HepG2 (cell line): ENCODE data around the gene APOC3. TPM values are rescaled to one million over a fixed set of nuclear protein-coding genes. Genes with fewer than 3 reads are reported as not detected.

Experiments
- AGO1 ChIP-seq: fragments of 200-400 bp; formaldehyde crosslinking; IDR thresholded peaks from 2 replicates; pipeline ENCODE4 v1.6.1; 2017; ENCODE audit warnings: mild to moderate bottlenecking, low read depth, low read length, moderate library complexity; ENCODE audit not compliant: poor library complexity, severe bottlenecking
- HDAC2 ChIP-seq: sonication (generic); formaldehyde crosslinking; IDR thresholded peaks from 2 replicates; pipeline ENCODE4 v1.4.0; 2020; ENCODE audit warnings: missing genetic modification reagents
- ZBTB10 ChIP-seq: sonication (generic); formaldehyde crosslinking; IDR thresholded peaks from 2 replicates; pipeline ENCODE4 v1.4.0; 2020; ENCODE audit warnings: missing genetic modification reagents, borderline replicate concordance
- ZKSCAN8 ChIP-seq: IDR thresholded peaks from 2 replicates; pipeline ENCODE4 v1.6.1; 2016; ENCODE audit warnings: borderline replicate concordance, missing genetic modification reagents, missing compliant biosample characterization
- ZNF232 ChIP-seq: sonication (generic); formaldehyde crosslinking; IDR thresholded peaks from 2 replicates; pipeline ENCODE4 v1.4.0; 2020; ENCODE audit warnings: missing genetic modification reagents, borderline replicate concordance
- polyA plus RNA-seq, 8 experiments: library from polyadenylated mRNA; depleted of rRNA in 3 of 8; stranded (reverse) in 7 of 8; unstranded in 1 of 8; fragments of >200 nt; fragmentation: Illumina TruSeq in 4 of 8; extraction: Trizol in 4 of 8; gene quantifications; 2 replicates each; pipeline versions ENCODE4 v1.2.1 to v1.2.3, GENCODE V29; 2011 to 2016; ENCODE audit warnings: low read depth in 4 of 8, missing spikeins in 1 of 8, mixed read lengths in 1 of 8; ENCODE audit not compliant: insufficient read depth in 1 of 8
- total RNA-seq, 5 experiments: library from RNA; depleted of rRNA; stranded (reverse); fragments of >200 nt; fragmentation: Illumina TruSeq; extraction: Trizol; gene quantifications; 2 replicates each; pipeline ENCODE4 v1.2.3, GENCODE V29; 2016; ENCODE audit warnings: low read depth in 1 of 5
- TF ChIP-seq, protein P1 (sequence below): sonication (generic); formaldehyde crosslinking; IDR thresholded peaks from 2 replicates; pipeline ENCODE4 v1.4.0; 2020; ENCODE audit warnings: missing genetic modification reagents
- TF ChIP-seq, protein P2 (sequence below): sonication (generic); formaldehyde crosslinking; IDR thresholded peaks from 2 replicates; pipeline ENCODE4 v1.5.0; 2020; ENCODE audit warnings: missing genetic modification reagents
- TF ChIP-seq, protein P3 (sequence below): sonication (generic); formaldehyde crosslinking; conservative IDR thresholded peaks from 2 replicates; pipeline ENCODE4 v1.4.0; 2020; ENCODE audit warnings: mild to moderate bottlenecking, missing genetic modification reagents, moderate library complexity
- TF ChIP-seq, protein P4 (sequence below): sonication (generic); formaldehyde crosslinking; IDR thresholded peaks from 2 replicates; pipeline ENCODE4 v1.5.1; 2020; ENCODE audit warnings: missing genetic modification reagents, mild to moderate bottlenecking, borderline replicate concordance
- TF ChIP-seq, protein P5 (sequence below): sonication (generic); formaldehyde crosslinking; IDR thresholded peaks from 2 replicates; pipeline ENCODE4 v1.9.0; 2022; ENCODE audit warnings: missing genetic modification reagents, mild to moderate bottlenecking, borderline replicate concordance
- TF ChIP-seq, protein P6 (sequence below): sonication (generic); formaldehyde crosslinking; IDR thresholded peaks from 2 replicates; pipeline ENCODE4 v1.5.0; 2020; ENCODE audit warnings: mild to moderate bottlenecking, missing genetic modification reagents, moderate library complexity

Gene APOC3
- total and polyA plus RNA-seq, 2 of the 13 experiments (the other 11 are each of a cell fraction or from before 2014, with no cell fraction given): 314 to 687 TPM

- TF ChIP-seq ZNF232 (CRISPR knock-in tag) (0 out of 2 replicates have a peak, but pooled peaks have one; percentile 48), AGO1 (no peak), HDAC2 (CRISPR knock-in tag) (peak; percentile 56), ZBTB10 (CRISPR knock-in tag) (peak; percentile 35; the same call in 1 of the 2 replicates), ZKSCAN8 (CRISPR knock-in tag) (0 out of 2 replicates have a peak, but pooled peaks have one; percentile 46)
- TF ChIP-seq, protein P1, sequence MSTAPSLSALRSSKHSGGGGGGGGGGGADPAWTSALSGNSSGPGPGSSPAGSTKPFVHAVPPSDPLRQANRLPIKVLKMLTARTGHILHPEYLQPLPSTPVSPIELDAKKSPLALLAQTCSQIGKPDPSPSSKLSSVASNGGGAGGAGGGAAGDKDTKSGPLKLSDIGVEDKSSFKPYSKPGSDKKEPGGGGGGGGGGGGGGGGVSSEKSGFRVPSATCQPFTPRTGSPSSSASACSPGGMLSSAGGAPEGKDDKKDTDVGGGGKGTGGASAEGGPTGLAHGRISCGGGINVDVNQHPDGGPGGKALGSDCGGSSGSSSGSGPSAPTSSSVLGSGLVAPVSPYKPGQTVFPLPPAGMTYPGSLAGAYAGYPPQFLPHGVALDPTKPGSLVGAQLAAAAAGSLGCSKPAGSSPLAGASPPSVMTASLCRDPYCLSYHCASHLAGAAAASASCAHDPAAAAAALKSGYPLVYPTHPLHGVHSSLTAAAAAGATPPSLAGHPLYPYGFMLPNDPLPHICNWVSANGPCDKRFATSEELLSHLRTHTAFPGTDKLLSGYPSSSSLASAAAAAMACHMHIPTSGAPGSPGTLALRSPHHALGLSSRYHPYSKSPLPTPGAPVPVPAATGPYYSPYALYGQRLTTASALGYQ: peak; percentile 49; the same call in 1 of the 2 replicates
- TF ChIP-seq, protein P2, sequence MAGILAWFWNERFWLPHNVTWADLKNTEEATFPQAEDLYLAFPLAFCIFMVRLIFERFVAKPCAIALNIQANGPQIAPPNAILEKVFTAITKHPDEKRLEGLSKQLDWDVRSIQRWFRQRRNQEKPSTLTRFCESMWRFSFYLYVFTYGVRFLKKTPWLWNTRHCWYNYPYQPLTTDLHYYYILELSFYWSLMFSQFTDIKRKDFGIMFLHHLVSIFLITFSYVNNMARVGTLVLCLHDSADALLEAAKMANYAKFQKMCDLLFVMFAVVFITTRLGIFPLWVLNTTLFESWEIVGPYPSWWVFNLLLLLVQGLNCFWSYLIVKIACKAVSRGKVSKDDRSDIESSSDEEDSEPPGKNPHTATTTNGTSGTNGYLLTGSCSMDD (CRISPR knock-in tag): 0 out of 2 replicates have a peak, but pooled peaks have one; percentile 37
- TF ChIP-seq, protein P3, sequence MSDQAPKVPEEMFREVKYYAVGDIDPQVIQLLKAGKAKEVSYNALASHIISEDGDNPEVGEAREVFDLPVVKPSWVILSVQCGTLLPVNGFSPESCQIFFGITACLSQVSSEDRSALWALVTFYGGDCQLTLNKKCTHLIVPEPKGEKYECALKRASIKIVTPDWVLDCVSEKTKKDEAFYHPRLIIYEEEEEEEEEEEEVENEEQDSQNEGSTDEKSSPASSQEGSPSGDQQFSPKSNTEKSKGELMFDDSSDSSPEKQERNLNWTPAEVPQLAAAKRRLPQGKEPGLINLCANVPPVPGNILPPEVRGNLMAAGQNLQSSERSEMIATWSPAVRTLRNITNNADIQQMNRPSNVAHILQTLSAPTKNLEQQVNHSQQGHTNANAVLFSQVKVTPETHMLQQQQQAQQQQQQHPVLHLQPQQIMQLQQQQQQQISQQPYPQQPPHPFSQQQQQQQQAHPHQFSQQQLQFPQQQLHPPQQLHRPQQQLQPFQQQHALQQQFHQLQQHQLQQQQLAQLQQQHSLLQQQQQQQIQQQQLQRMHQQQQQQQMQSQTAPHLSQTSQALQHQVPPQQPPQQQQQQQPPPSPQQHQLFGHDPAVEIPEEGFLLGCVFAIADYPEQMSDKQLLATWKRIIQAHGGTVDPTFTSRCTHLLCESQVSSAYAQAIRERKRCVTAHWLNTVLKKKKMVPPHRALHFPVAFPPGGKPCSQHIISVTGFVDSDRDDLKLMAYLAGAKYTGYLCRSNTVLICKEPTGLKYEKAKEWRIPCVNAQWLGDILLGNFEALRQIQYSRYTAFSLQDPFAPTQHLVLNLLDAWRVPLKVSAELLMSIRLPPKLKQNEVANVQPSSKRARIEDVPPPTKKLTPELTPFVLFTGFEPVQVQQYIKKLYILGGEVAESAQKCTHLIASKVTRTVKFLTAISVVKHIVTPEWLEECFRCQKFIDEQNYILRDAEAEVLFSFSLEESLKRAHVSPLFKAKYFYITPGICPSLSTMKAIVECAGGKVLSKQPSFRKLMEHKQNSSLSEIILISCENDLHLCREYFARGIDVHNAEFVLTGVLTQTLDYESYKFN (CRISPR knock-in tag): peak; percentile 55
- TF ChIP-seq, protein P4, sequence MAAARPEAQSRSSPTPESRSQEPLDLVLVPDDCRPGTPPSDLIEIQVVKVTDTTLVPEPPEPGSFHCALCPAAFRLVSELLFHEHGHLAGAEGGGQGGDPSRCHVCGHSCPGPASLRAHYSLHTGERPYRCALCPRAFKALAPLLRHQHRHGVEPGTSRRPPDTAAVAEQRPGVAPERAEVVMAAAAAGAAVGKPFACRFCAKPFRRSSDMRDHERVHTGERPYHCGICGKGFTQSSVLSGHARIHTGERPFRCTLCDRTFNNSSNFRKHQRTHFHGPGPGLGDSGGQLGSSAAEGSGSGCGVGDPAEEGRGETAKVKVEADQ (CRISPR knock-in tag): peak; percentile 39; the same call in 1 of the 2 replicates
- TF ChIP-seq, protein P5, sequence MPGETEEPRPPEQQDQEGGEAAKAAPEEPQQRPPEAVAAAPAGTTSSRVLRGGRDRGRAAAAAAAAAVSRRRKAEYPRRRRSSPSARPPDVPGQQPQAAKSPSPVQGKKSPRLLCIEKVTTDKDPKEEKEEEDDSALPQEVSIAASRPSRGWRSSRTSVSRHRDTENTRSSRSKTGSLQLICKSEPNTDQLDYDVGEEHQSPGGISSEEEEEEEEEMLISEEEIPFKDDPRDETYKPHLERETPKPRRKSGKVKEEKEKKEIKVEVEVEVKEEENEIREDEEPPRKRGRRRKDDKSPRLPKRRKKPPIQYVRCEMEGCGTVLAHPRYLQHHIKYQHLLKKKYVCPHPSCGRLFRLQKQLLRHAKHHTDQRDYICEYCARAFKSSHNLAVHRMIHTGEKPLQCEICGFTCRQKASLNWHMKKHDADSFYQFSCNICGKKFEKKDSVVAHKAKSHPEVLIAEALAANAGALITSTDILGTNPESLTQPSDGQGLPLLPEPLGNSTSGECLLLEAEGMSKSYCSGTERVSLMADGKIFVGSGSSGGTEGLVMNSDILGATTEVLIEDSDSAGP (CRISPR knock-in tag): peak; percentile 79
- TF ChIP-seq, protein P6, sequence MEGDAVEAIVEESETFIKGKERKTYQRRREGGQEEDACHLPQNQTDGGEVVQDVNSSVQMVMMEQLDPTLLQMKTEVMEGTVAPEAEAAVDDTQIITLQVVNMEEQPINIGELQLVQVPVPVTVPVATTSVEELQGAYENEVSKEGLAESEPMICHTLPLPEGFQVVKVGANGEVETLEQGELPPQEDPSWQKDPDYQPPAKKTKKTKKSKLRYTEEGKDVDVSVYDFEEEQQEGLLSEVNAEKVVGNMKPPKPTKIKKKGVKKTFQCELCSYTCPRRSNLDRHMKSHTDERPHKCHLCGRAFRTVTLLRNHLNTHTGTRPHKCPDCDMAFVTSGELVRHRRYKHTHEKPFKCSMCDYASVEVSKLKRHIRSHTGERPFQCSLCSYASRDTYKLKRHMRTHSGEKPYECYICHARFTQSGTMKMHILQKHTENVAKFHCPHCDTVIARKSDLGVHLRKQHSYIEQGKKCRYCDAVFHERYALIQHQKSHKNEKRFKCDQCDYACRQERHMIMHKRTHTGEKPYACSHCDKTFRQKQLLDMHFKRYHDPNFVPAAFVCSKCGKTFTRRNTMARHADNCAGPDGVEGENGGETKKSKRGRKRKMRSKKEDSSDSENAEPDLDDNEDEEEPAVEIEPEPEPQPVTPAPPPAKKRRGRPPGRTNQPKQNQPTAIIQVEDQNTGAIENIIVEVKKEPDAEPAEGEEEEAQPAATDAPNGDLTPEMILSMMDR (CRISPR knock-in tag): peak; percentile 99
Measured at GRCh38 chr11:116791002-116791812, 38.5 kb upstream of the APOC3 start (continued).
